CD4-positive, alpha-beta T cell (primary cell): Measurements from ENCODE around the gene FAM180A. TPM values are rescaled to one million over a fixed set of nuclear protein-coding genes. Genes with fewer than 3 reads are reported as not detected.

ENCODE experiments used
- ATAC-seq: fragments of 200-7000 bp; cut with Tn5 transposase; one replicate; pipeline ENCODE4 v1.10.0; 2022; ENCODE audit warnings: mild to moderate bottlenecking; ENCODE audit not compliant: poor library complexity
- CTCF ChIA-PET: fragments of 350-600 bp; sonication (Branson Sonifier 250); formaldehyde crosslinking; loops from one replicate; lab custom pipeline; 2021; ENCODE audit warnings: antibody characterized with exemption, inconsistent platforms; lab: Charles Lee
- POLR2A ChIA-PET: fragments of 350-600 bp; sonication (Branson Sonifier 250); formaldehyde crosslinking; loops from one replicate; lab custom pipeline; 2021; ENCODE audit warnings: antibody characterized with exemption, inconsistent platforms; lab: Charles Lee
- DNase-seq, 14 experiments: peaks; one replicate each; pipeline ENCODE4 v3.0.0-alpha.2; 2013 to 2020; ENCODE audit warnings: mixed read lengths in 2 of 14
- H3K27ac ChIP-seq, 2 donors: one replicate each; pipeline versions ENCODE4 v1.5.1 to v1.7.0; 2013; ENCODE audit warnings: low read length in 2 of 2, low read depth in 1 of 2, mild to moderate bottlenecking in 1 of 2
- H3K27me3 ChIP-seq, 2 experiments: 1 replicate in 1 of 2; 2 replicates in 1 of 2; pipeline versions ENCODE4 v1.6.1 to v1.7.0; 2013; ENCODE audit warnings: low read length in 2 of 2, control low read depth in 1 of 2, mild to moderate bottlenecking in 1 of 2, moderate library complexity in 1 of 2; ENCODE audit not compliant: insufficient read depth in 2 of 2, control insufficient read depth in 1 of 2
- H3K36me3 ChIP-seq: one replicate; pipeline ENCODE4 v1.6.1; 2013; ENCODE audit warnings: low read length, control low read depth; ENCODE audit not compliant: insufficient read depth
- H3K4me1 ChIP-seq: one replicate; pipeline ENCODE4 v1.6.1; 2013; ENCODE audit warnings: low read length, control low read depth; ENCODE audit not compliant: insufficient read depth
- H3K4me3 ChIP-seq: one replicate; pipeline ENCODE4 v1.5.1; 2013; ENCODE audit warnings: mild to moderate bottlenecking, low read length, moderate library complexity
- H3K9me3 ChIP-seq, 2 experiments: 1 replicate in 1 of 2; 2 replicates in 1 of 2; pipeline versions ENCODE4 v1.6.1 to v1.7.0; 2013; ENCODE audit warnings: low read length in 2 of 2, mild to moderate bottlenecking in 2 of 2, control low read depth in 1 of 2, moderate library complexity in 1 of 2; ENCODE audit not compliant: control insufficient read depth in 1 of 2, insufficient read depth in 1 of 2
- H3K27ac Mint-ChIP-seq: one replicate; pipeline ENCODE4 v1.8.0; 2020; ENCODE audit warnings: mixed read lengths
- H3K27me3 Mint-ChIP-seq: one replicate; pipeline ENCODE4 v1.8.0; 2021; ENCODE audit warnings: mixed read lengths
- H3K36me3 Mint-ChIP-seq: one replicate; pipeline ENCODE4 v1.8.0; 2021; ENCODE audit warnings: low read depth, mixed read lengths
- H3K4me1 Mint-ChIP-seq: one replicate; pipeline ENCODE4 v1.8.0; 2021; ENCODE audit warnings: low read depth, mixed read lengths
- H3K4me3 Mint-ChIP-seq: one replicate; pipeline ENCODE4 v1.8.0; 2020; ENCODE audit warnings: mild to moderate bottlenecking, mixed read lengths
- H3K9me3 Mint-ChIP-seq: one replicate; pipeline ENCODE4 v1.8.0; 2020; ENCODE audit warnings: mixed read lengths
- intact Hi-C, 2 experiments: fragments of 100-400 bp; cut with DNase I in 1 of 2; cut with micrococcal nuclease in 1 of 2; formaldehyde crosslinking; loops; one replicate each; pipeline versions ENCODE4 v1.15.1 to v1.9.0; 2023 to 2025; cut with DNase I, micrococcal nuclease
- total RNA-seq, 174 experiments: library from RNA in 2 of 174; stranded (reverse) in 2 of 174; gene quantifications; one replicate each; pipeline ENCODE4 v1.2.3 and lab custom pipeline; 2021 to 2026
- TF ChIP-seq, protein P1 (sequence below): fragments of 200-600 bp; IDR thresholded peaks from one replicate; pipeline ENCODE4 v1.8.0; 2022; ENCODE audit warnings: antibody characterized with exemption, mild to moderate bottlenecking

Gene FAM180A
- total RNA-seq, 2 experiments from 2014 or later = not detected

DNA sequence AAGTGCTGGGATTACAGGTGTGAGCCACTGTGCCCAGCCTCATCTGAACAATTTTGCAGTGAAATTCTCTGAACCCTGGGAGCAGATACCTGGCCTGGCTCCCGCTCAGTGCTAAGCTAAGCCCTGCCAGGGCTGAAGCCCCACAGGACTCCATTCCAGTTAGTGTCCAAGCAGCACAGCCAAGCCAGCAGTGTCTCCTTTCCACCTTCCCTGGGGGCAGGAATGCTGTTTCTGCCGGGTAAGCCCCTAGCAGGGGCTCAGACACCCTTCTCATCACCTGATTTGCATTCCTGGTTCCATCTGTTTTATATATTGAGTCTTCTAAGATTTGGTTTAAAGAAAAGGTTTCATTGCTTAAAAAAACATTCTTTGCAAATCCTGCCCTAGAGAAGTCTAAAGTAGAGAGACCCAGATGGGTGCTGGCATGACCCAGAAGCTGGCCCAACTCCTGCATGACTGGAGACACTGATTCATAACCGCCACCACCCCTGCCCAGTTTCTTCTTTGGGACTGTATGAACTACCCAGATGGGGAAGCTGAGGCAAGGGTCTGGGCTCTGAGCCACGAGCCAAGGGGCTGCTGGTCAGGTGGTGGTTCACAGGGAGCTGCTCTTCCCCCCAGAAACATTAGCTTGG, 34.7 kb downstream of the FAM180A start:
- Mint-ChIP-seq H3K36me3 (no peaks in the 10 kb centered on the region), H3K27ac (no peak overlapping the region), H3K4me1 (no peaks in the 10 kb centered on the region), H3K9me3 (no peaks in the 10 kb centered on the region), H3K27me3 (peaks cover 7% of the 10 kb centered on the region), H3K4me3 (no peak overlapping the region)
- intact Hi-C loops = no loop called here
- TF ChIP-seq, protein P1, sequence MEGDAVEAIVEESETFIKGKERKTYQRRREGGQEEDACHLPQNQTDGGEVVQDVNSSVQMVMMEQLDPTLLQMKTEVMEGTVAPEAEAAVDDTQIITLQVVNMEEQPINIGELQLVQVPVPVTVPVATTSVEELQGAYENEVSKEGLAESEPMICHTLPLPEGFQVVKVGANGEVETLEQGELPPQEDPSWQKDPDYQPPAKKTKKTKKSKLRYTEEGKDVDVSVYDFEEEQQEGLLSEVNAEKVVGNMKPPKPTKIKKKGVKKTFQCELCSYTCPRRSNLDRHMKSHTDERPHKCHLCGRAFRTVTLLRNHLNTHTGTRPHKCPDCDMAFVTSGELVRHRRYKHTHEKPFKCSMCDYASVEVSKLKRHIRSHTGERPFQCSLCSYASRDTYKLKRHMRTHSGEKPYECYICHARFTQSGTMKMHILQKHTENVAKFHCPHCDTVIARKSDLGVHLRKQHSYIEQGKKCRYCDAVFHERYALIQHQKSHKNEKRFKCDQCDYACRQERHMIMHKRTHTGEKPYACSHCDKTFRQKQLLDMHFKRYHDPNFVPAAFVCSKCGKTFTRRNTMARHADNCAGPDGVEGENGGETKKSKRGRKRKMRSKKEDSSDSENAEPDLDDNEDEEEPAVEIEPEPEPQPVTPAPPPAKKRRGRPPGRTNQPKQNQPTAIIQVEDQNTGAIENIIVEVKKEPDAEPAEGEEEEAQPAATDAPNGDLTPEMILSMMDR = no peak
- H3K36me3 ChIP-seq = no peaks in the 10 kb centered on the region
- no peak overlapping the region for H3K4me3 ChIP-seq
- no peak overlapping the region for H3K27ac ChIP-seq
- CTCF ChIA-PET = no interaction called here
- ATAC-seq (no peak), DNase-seq (no peak)
- H3K9me3 ChIP-seq = no peaks in the 10 kb centered on the region
- POLR2A ChIA-PET = no interaction called here
- peaks cover 0 to 7% of the 10 kb centered on the region in 2 experiments for H3K27me3 ChIP-seq
- H3K4me1 ChIP-seq = no peaks in the 10 kb centered on the region

DNA sequence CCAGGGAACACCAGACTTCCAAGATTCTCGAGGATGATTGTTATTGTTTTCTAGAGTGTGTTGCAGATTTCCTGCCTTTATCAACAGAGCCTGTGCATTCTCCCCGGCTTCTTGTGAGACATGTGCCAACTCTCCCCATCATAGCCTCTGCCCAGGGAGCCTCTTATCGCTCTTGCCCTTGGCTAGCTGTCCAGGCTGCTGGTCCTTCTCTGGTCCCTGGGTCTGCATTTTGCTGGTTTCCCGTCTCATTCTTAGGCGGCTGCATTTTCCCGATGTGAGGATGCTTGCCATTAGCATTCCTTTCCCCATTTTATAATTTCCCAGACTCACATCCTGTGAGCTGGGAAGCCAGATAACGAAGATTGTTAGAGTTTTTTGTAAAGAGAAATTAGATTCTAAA, 35.8 kb downstream of the FAM180A start:
- POLR2A ChIA-PET = no interaction called here
- TF ChIP-seq, protein P1 = no peak
- Histone ChIP-seq H3K4me1 (no peaks in the 10 kb centered on the region), H3K27ac (no peak overlapping the region), H3K27me3 (peaks cover 0 to under 1% of the 10 kb centered on the region in 2 experiments), H3K36me3 (no peaks in the 10 kb centered on the region), H3K4me3 (no peak overlapping the region), H3K9me3 (no peaks in the 10 kb centered on the region)
- ATAC-seq (no peak), DNase-seq (no peak)
- Mint-ChIP-seq H3K36me3 (no peaks in the 10 kb centered on the region), H3K9me3 (no peaks in the 10 kb centered on the region), H3K27ac (no peak overlapping the region), H3K4me1 (no peaks in the 10 kb centered on the region), H3K4me3 (no peak overlapping the region), H3K27me3 (no peaks in the 10 kb centered on the region)
- intact Hi-C loops = no loop called here
- CTCF ChIA-PET = no interaction called here

- POLR2A ChIA-PET = no interaction called here
- ATAC-seq (no peak), DNase-seq (no peak)
- CTCF ChIA-PET = no interaction called here
- intact Hi-C loops = no loop called here
- H3K4me3 Mint-ChIP-seq = no peak overlapping the region
- H3K27ac ChIP-seq = no peak overlapping the region
- TF ChIP-seq, protein P1 = no peak
- no peaks in the 10 kb centered on the region for H3K9me3 ChIP-seq
- H3K27me3 ChIP-seq = no peaks in the 10 kb centered on the region
- H3K27ac Mint-ChIP-seq = no peak overlapping the region
- no peaks in the 10 kb centered on the region for H3K36me3 Mint-ChIP-seq
- no peaks in the 10 kb centered on the region for H3K36me3 ChIP-seq
- no peaks in the 10 kb centered on the region for H3K27me3 Mint-ChIP-seq
- no peaks in the 10 kb centered on the region for H3K9me3 Mint-ChIP-seq
- H3K4me1 ChIP-seq = no peaks in the 10 kb centered on the region
- no peaks in the 10 kb centered on the region for H3K4me1 Mint-ChIP-seq
- H3K4me3 ChIP-seq = no peak overlapping the region
Observed at GRCh38 chr7:135712182-135712782, 36.3 kb downstream of the FAM180A start.
